Stimulated activated CD4-positive, alpha-beta T cell treated with anti-CD3 and anti-CD28 coated beads, Interleukin-12 subunit alpha, Interleukin-12 subunit beta, amount 100 ng/mL, for 24 hours (primary cell): Measurements from ENCODE around the gene ARHGAP4.
A peak's percentile ranks its signal among the peaks of the same experiment; 100 is the strongest.

ENCODE experiments used
- DNase-seq, 2 experiments: peaks; one replicate each; pipeline ENCODE4 v3.0.0-alpha.2; 2020; ENCODE audit warnings: low read depth in 2 of 2

ARHGAP4 gene

GRCh38 chrX:153927672-153927921, 1.5 kb upstream of the ARHGAP4 start:
- no peak for DNase-seq

GRCh38 chrX:153926858-153927671, 1.0 kb upstream of the ARHGAP4 start:
- DNase-seq, result peak; percentile 45 to 57

- DNase-seq, result no peak
These were observed 441 bp upstream of the ARHGAP4 start for GRCh38 chrX:153926552-153926857.

- DNase-seq, result no peak
These were observed 701 bp downstream of the ARHGAP4 start for GRCh38 chrX:153925387-153925738.

GRCh38 chrX:153924149-153924861, 1.8 kb downstream of the ARHGAP4 start:
- no peak for DNase-seq

- no peak for DNase-seq
These were observed 2.9 kb downstream of the ARHGAP4 start for GRCh38 chrX:153922932-153923857.

- no peak for DNase-seq
These were observed 4.3 kb downstream of the ARHGAP4 start for GRCh38 chrX:153921511-153922446.

GRCh38 chrX:153921070-153921469, 5.0 kb downstream of the ARHGAP4 start:
- no peak for DNase-seq

- no peak for DNase-seq
These were observed 5.5 kb downstream of the ARHGAP4 start for GRCh38 chrX:153920546-153920945.

- no peak for DNase-seq
These were observed 6.8 kb downstream of the ARHGAP4 start for GRCh38 chrX:153919281-153919680.

- no peak for DNase-seq
These were observed 8.2 kb downstream of the ARHGAP4 start for GRCh38 chrX:153917869-153918268.

GRCh38 chrX:153913701-153914100, 12.4 kb downstream of the ARHGAP4 start:
- no peak for DNase-seq

- no peak for DNase-seq
These were observed 12.9 kb downstream of the ARHGAP4 start for GRCh38 chrX:153913211-153913610.

- DNase-seq, result no peak
These were observed 14.3 kb downstream of the ARHGAP4 start for GRCh38 chrX:153911798-153912197.

GRCh38 chrX:153910446-153910845, 15.6 kb downstream of the ARHGAP4 start:
- no peak for DNase-seq

GRCh38 chrX:153909980-153910360, 16.1 kb downstream of the ARHGAP4 start:
- no peak for DNase-seq

- no peak for DNase-seq
These were observed 16.8 kb downstream of the ARHGAP4 start for GRCh38 chrX:153909024-153909979.

GRCh38 chrX:153908219-153908860, 17.7 kb downstream of the ARHGAP4 start:
- no peak for DNase-seq

- DNase-seq, result no peak
These were observed 18.6 kb downstream of the ARHGAP4 start for GRCh38 chrX:153907456-153907855.
